ENCODE data around the gene POLR1B.
A peak's percentile ranks its signal among the peaks of the same experiment; 100 is the strongest.
"Not testable (repeated sequence)": the region's sequence is repeated elsewhere in the genome, so short reads cannot be mapped to it uniquely, and the experiment has no call there.

POLR1B gene

GRCh38 chr2:112541315-112542122 is 746 bp upstream of the POLR1B start:
- peak; percentile 45 for DNase-seq (ENCODE audit: low read depth)

- no peak for DNase-seq (ENCODE audit: low read depth)
Measured at GRCh38 chr2:112542984-112543661, 858 bp downstream of the POLR1B start.

- no peak for DNase-seq (ENCODE audit: low read depth)
Measured at GRCh38 chr2:112547333-112547732, 5.1 kb downstream of the POLR1B start.

GRCh38 chr2:112548980-112549379 is 6.7 kb downstream of the POLR1B start:
- no peak for DNase-seq (ENCODE audit: low read depth)

- no peak for DNase-seq (ENCODE audit: low read depth)
Measured at GRCh38 chr2:112566104-112566503, 23.8 kb downstream of the POLR1B start.

- not testable (repeated sequence) for DNase-seq (ENCODE audit: low read depth)
Measured at GRCh38 chr2:112566508-112566907, 24.2 kb downstream of the POLR1B start.

- no peak for DNase-seq (ENCODE audit: low read depth)
Measured at GRCh38 chr2:112572005-112572404, 29.7 kb downstream of the POLR1B start.

GRCh38 chr2:112577756-112578155 is 35.5 kb downstream of the POLR1B start:
- DNase-seq (ENCODE audit: low read depth), result no peak

GRCh38 chr2:112579241-112579640 is 37.0 kb downstream of the POLR1B start:
- no peak for DNase-seq (ENCODE audit: low read depth)

GRCh38 chr2:112580084-112580483 is 37.8 kb downstream of the POLR1B start:
- DNase-seq (ENCODE audit: low read depth), result no peak

GRCh38 chr2:112582314-112582746 is 40.1 kb downstream of the POLR1B start:
- peak; percentile 14 for DNase-seq (ENCODE audit: low read depth)

- no peak for DNase-seq (ENCODE audit: low read depth)
Measured at GRCh38 chr2:112583497-112584133, 41.4 kb downstream of the POLR1B start.

- DNase-seq (ENCODE audit: low read depth), result peak; percentile 87
Measured at GRCh38 chr2:112584134-112584890, 42.0 kb downstream of the POLR1B start, which contains the start of gene CHCHD5. Gene CHCHD5 (plus strand): TSS chr2:112584609. CDS start chr2:112584648, 39 bp downstream.

GRCh38 chr2:112584891-112585250 is 42.6 kb downstream of the POLR1B start:
- DNase-seq (ENCODE audit: low read depth), result no peak

- no peak for DNase-seq (ENCODE audit: low read depth)
Measured at GRCh38 chr2:112585400-112585799, 43.1 kb downstream of the POLR1B start.

- DNase-seq (ENCODE audit: low read depth), result no peak
Measured at GRCh38 chr2:112585873-112586464, 43.7 kb downstream of the POLR1B start.

GRCh38 chr2:112588611-112589045 is 46.4 kb downstream of the POLR1B start:
- no peak for DNase-seq (ENCODE audit: low read depth)

GRCh38 chr2:112591413-112591812 is 49.1 kb downstream of the POLR1B start:
- no peak for DNase-seq (ENCODE audit: low read depth)

- DNase-seq (ENCODE audit: low read depth), result no peak
Measured at GRCh38 chr2:112593736-112594135, 51.5 kb downstream of the POLR1B start.

GRCh38 chr2:112597537-112598322 is 55.5 kb downstream of the POLR1B start:
- no peak for DNase-seq (ENCODE audit: low read depth)

GRCh38 chr2:112600634-112601033 is 58.4 kb downstream of the POLR1B start:
- DNase-seq (ENCODE audit: low read depth), result no peak

Data from stimulated activated CD8-positive, alpha-beta memory T cell treated with anti-CD3 and anti-CD28 coated beads, Interleukin-12 subunit alpha, Interleukin-12 subunit beta, amount 100 ng/mL, for 1 hour (primary cell).